ENCODE data around the gene TCTN1. TPM values are rescaled to one million over a fixed set of nuclear protein-coding genes. Genes with fewer than 3 reads are reported as not detected.
A peak's percentile ranks its signal among the peaks of the same experiment; 100 is the strongest.

TCTN1 gene
- total and polyA plus RNA-seq, 2 of the 13 experiments (the other 11 are each of a cell fraction or from before 2014, with no cell fraction given), result 13.6 to 16.0 TPM

DNA sequence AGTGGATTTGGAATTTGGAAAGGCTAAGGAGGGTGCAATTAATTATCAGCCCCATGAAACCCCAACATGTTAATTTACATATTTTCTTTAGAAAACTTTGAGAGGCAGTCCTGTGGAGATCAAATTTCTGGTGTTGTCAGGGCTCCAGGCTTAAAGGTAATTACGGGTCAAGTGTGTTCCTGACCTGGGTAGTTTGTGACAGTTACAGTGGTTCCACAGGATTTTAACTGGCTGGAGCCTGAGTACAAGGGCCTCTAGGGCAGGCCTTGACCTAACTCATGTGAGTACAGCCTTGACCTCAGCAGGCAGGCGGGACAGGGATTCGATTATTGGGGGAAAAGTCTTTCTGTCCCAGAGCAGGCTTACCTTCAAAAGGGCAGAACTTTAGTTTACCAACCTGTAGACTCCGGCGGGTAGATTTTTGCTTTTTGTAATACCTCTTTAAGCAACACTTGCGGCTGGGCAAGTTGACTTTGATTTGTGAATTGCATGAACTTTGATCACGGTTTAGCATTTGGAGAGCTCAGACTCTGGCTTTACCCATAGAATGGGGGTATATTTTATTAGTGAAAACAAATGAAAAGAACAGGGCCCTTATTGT is 22.4 kb upstream of the TCTN1 start (continued):
- TF ChIP-seq KLF12 (CRISPR knock-in tag; IDR thresholded peaks at IDR 0.05; ENCODE audit: borderline replicate concordance), result no peak
- 0 out of 2 replicates have a peak, but pooled peaks have one; percentile 51 for TF ChIP-seq ZNF350 (CRISPR knock-in tag; IDR thresholded peaks at IDR 0.05; ENCODE audit: borderline replicate concordance, low read depth)
- TF ChIP-seq JUNB (CRISPR knock-in tag; IDR thresholded peaks at IDR 0.05; ENCODE audit: borderline replicate concordance), result no peak
- TF ChIP-seq, protein P1, sequence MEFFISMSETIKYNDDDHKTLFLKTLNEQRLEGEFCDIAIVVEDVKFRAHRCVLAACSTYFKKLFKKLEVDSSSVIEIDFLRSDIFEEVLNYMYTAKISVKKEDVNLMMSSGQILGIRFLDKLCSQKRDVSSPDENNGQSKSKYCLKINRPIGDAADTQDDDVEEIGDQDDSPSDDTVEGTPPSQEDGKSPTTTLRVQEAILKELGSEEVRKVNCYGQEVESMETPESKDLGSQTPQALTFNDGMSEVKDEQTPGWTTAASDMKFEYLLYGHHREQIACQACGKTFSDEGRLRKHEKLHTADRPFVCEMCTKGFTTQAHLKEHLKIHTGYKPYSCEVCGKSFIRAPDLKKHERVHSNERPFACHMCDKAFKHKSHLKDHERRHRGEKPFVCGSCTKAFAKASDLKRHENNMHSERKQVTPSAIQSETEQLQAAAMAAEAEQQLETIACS (CRISPR knock-in tag; IDR thresholded peaks at IDR 0.05), result no peak
- peak; percentile 55 for TF ChIP-seq ZFX (CRISPR knock-in tag; IDR thresholded peaks at IDR 0.05; ENCODE audit: low read depth)
- TF ChIP-seq, protein P2, sequence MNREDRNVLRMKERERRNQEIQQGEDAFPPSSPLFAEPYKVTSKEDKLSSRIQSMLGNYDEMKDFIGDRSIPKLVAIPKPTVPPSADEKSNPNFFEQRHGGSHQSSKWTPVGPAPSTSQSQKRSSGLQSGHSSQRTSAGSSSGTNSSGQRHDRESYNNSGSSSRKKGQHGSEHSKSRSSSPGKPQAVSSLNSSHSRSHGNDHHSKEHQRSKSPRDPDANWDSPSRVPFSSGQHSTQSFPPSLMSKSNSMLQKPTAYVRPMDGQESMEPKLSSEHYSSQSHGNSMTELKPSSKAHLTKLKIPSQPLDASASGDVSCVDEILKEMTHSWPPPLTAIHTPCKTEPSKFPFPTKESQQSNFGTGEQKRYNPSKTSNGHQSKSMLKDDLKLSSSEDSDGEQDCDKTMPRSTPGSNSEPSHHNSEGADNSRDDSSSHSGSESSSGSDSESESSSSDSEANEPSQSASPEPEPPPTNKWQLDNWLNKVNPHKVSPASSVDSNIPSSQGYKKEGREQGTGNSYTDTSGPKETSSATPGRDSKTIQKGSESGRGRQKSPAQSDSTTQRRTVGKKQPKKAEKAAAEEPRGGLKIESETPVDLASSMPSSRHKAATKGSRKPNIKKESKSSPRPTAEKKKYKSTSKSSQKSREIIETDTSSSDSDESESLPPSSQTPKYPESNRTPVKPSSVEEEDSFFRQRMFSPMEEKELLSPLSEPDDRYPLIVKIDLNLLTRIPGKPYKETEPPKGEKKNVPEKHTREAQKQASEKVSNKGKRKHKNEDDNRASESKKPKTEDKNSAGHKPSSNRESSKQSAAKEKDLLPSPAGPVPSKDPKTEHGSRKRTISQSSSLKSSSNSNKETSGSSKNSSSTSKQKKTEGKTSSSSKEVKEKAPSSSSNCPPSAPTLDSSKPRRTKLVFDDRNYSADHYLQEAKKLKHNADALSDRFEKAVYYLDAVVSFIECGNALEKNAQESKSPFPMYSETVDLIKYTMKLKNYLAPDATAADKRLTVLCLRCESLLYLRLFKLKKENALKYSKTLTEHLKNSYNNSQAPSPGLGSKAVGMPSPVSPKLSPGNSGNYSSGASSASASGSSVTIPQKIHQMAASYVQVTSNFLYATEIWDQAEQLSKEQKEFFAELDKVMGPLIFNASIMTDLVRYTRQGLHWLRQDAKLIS (CRISPR knock-in tag; IDR thresholded peaks at IDR 0.05), result no peak
- no peak for TF ChIP-seq MBD4 (IDR thresholded peaks at IDR 0.05; ENCODE audit: borderline replicate concordance, low read length)
- no peak for TF ChIP-seq ZNF747 (CRISPR knock-in tag; IDR thresholded peaks at IDR 0.05; ENCODE audit: borderline replicate concordance)
- no peak for TF ChIP-seq ARID2 (CRISPR knock-in tag; IDR thresholded peaks at IDR 0.05; ENCODE audit: borderline replicate concordance)
- no peak for TF ChIP-seq PRPF4 (IDR thresholded peaks at IDR 0.05; ENCODE audit: low read depth, low read length, poor library complexity, severe bottlenecking)
- no peak for TF ChIP-seq AGO1 (IDR thresholded peaks at IDR 0.05; ENCODE audit: low read depth, low read length, poor library complexity, severe bottlenecking)
- TF ChIP-seq CHD4 (IDR thresholded peaks at IDR 0.05; ENCODE audit: borderline replicate concordance, low read length), result no peak
- no peak for TF ChIP-seq ZNF260 (CRISPR knock-in tag; IDR thresholded peaks at IDR 0.05; ENCODE audit: borderline replicate concordance, low read depth)
- peak; percentile 82 for TF ChIP-seq FOXJ3 (CRISPR knock-in tag; IDR thresholded peaks at IDR 0.05; ENCODE audit: borderline replicate concordance)
- no peak for TF ChIP-seq MAF1 (CRISPR knock-in tag; IDR thresholded peaks at IDR 0.05; ENCODE audit: borderline replicate concordance)
- TF ChIP-seq MBNL3 (CRISPR knock-in tag; conservative IDR thresholded peaks at IDR 0.05), result no peak
- TF ChIP-seq, protein P3, sequence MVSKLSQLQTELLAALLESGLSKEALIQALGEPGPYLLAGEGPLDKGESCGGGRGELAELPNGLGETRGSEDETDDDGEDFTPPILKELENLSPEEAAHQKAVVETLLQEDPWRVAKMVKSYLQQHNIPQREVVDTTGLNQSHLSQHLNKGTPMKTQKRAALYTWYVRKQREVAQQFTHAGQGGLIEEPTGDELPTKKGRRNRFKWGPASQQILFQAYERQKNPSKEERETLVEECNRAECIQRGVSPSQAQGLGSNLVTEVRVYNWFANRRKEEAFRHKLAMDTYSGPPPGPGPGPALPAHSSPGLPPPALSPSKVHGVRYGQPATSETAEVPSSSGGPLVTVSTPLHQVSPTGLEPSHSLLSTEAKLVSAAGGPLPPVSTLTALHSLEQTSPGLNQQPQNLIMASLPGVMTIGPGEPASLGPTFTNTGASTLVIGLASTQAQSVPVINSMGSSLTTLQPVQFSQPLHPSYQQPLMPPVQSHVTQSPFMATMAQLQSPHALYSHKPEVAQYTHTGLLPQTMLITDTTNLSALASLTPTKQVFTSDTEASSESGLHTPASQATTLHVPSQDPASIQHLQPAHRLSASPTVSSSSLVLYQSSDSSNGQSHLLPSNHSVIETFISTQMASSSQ (IDR thresholded peaks at IDR 0.05; ENCODE audit: low read depth), result no peak
- TF ChIP-seq, protein P3 (CRISPR knock-in tag; IDR thresholded peaks at IDR 0.05; ENCODE audit: borderline replicate concordance), result peak; percentile 63; the same call in 1 of the 2 replicates
